ENCODE measurements around the gene ATP9B.
"Not testable (repeated sequence)": the region's sequence is repeated elsewhere in the genome, so short reads cannot be mapped to it uniquely, and the experiment has no call there.

ATP9B gene

GRCh38 chr18:79290876-79291275 is 221.7 kb downstream of the ATP9B start:
- DNase-seq (ENCODE audit: low read depth), result no peak

GRCh38 chr18:79294235-79294634 is 225.0 kb downstream of the ATP9B start:
- DNase-seq (ENCODE audit: low read depth), result no peak

GRCh38 chr18:79299272-79299671 is 230.1 kb downstream of the ATP9B start:
- DNase-seq (ENCODE audit: low read depth), result no peak

GRCh38 chr18:79299711-79300110 is 230.5 kb downstream of the ATP9B start:
- DNase-seq (ENCODE audit: low read depth), result no peak

- DNase-seq (ENCODE audit: low read depth), result no peak
Observed at GRCh38 chr18:79300413-79300812, 231.2 kb downstream of the ATP9B start.

GRCh38 chr18:79302120-79302519 is 232.9 kb downstream of the ATP9B start:
- DNase-seq (ENCODE audit: low read depth), result no peak

GRCh38 chr18:79305911-79306310 is 236.7 kb downstream of the ATP9B start:
- DNase-seq (ENCODE audit: low read depth), result no peak

GRCh38 chr18:79309614-79310358 is 240.6 kb downstream of the ATP9B start:
- DNase-seq (ENCODE audit: low read depth), result no peak

- no peak for DNase-seq (ENCODE audit: low read depth)
Observed at GRCh38 chr18:79314838-79315388, 245.7 kb downstream of the ATP9B start.

GRCh38 chr18:79315596-79315995 is 246.4 kb downstream of the ATP9B start:
- no peak for DNase-seq (ENCODE audit: low read depth)

- no peak for DNase-seq (ENCODE audit: low read depth)
Observed at GRCh38 chr18:79317703-79318102, 248.5 kb downstream of the ATP9B start.

GRCh38 chr18:79318142-79318673 is 249.0 kb downstream of the ATP9B start:
- no peak for DNase-seq (ENCODE audit: low read depth)

- DNase-seq (ENCODE audit: low read depth), result no peak
Observed at GRCh38 chr18:79320216-79320850, 251.1 kb downstream of the ATP9B start.

GRCh38 chr18:79321625-79322405 is 252.6 kb downstream of the ATP9B start:
- peak; percentile 8 for DNase-seq (ENCODE audit: low read depth)

- DNase-seq (ENCODE audit: low read depth), result no peak
Observed at GRCh38 chr18:79322441-79322840, 253.2 kb downstream of the ATP9B start.

GRCh38 chr18:79323471-79323870 is 254.3 kb downstream of the ATP9B start:
- DNase-seq (ENCODE audit: low read depth), result no peak

GRCh38 chr18:79326413-79327198 is 257.4 kb downstream of the ATP9B start:
- no peak for DNase-seq (ENCODE audit: low read depth)

GRCh38 chr18:79327199-79327721 is 258.1 kb downstream of the ATP9B start:
- no peak for DNase-seq (ENCODE audit: low read depth)

GRCh38 chr18:79327915-79328314 is 258.7 kb downstream of the ATP9B start:
- not testable (repeated sequence) for DNase-seq (ENCODE audit: low read depth)

- no peak for DNase-seq (ENCODE audit: low read depth)
Observed at GRCh38 chr18:79328887-79329286, 259.7 kb downstream of the ATP9B start.

- no peak for DNase-seq (ENCODE audit: low read depth)
Observed at GRCh38 chr18:79329786-79330185, 260.6 kb downstream of the ATP9B start.

Data from amniotic epithelial cell (primary cell).